GM08714 (cell line): Measurements from ENCODE around the gene EI24.

Source experiments
- H3K4me3 ChIP-seq: fragments of 200-500 bp; sonication (Bioruptor generic); 2 replicates; pipeline ENCODE4 v1.5.1; 2014; ENCODE audit warnings: mild to moderate bottlenecking, low read length, inconsistent platforms
- ZNF274 ChIP-seq: IDR thresholded peaks from 2 replicates; pipeline ENCODE4 v1.6.1; 2012; ENCODE audit warnings: mild to moderate bottlenecking, low read depth, low read length

EI24 gene

GRCh38 chr11:125627236-125627910, 58.1 kb downstream of the EI24 start:
- TF ChIP-seq ZNF274, result no peak
- H3K4me3 ChIP-seq, result peak overlapping the region; percentile 79
